Liver (tissue), 9 donors: ENCODE data around the gene MDM2. TPM values are rescaled to one million over a fixed set of nuclear protein-coding genes. Genes with fewer than 3 reads are reported as not detected.

Experiments
- DNase-seq: peaks from one replicate; pipeline ENCODE4 v3.0.0-alpha.2; 2017; ENCODE audit warnings: low spot score
- H3K27ac ChIP-seq, 2 donors: one replicate each; pipeline ENCODE4 v1.7.0; 2013; ENCODE audit warnings: inconsistent platforms in 2 of 2, low read length in 2 of 2, control low read depth in 1 of 2, low read depth in 1 of 2, mild to moderate bottlenecking in 1 of 2
- H3K27me3 ChIP-seq, 4 donors: one replicate each; pipeline versions ENCODE4 v1.6.1 to v1.7.0; 2013; ENCODE audit warnings: low read length in 3 of 4, inconsistent platforms in 1 of 4, mild to moderate bottlenecking in 1 of 4, moderate library complexity in 1 of 4; ENCODE audit not compliant: control insufficient read depth in 4 of 4, insufficient read depth in 4 of 4
- H3K36me3 ChIP-seq, 4 donors: one replicate each; pipeline versions ENCODE4 v1.6.1 to v1.7.0; 2013; ENCODE audit warnings: low read length in 3 of 4, mild to moderate bottlenecking in 3 of 4, low read depth in 1 of 4, moderate library complexity in 1 of 4; ENCODE audit not compliant: control insufficient read depth in 4 of 4, insufficient read depth in 3 of 4
- H3K4me1 ChIP-seq, 4 donors: one replicate each; pipeline versions ENCODE4 v1.6.1 to v1.7.0; 2013; ENCODE audit warnings: low read length in 3 of 4, mild to moderate bottlenecking in 3 of 4, moderate library complexity in 1 of 4; ENCODE audit not compliant: control insufficient read depth in 4 of 4, insufficient read depth in 4 of 4
- H3K4me3 ChIP-seq, 3 donors: one replicate each; pipeline versions ENCODE4 v1.6.1 to v1.7.0; 2013; ENCODE audit warnings: low read length in 3 of 3, control low read depth in 1 of 3, low read depth in 1 of 3, mild to moderate bottlenecking in 1 of 3
- H3K9ac ChIP-seq, 2 donors: one replicate each; pipeline ENCODE4 v1.7.0; 2013; ENCODE audit warnings: low read length in 2 of 2, mild to moderate bottlenecking in 2 of 2, moderate library complexity in 2 of 2, control low read depth in 1 of 2, low read depth in 1 of 2
- H3K9me3 ChIP-seq, 4 donors: one replicate each; pipeline versions ENCODE4 v1.6.1 to v1.7.0; 2013; ENCODE audit warnings: low read length in 3 of 4; ENCODE audit not compliant: control insufficient read depth in 4 of 4
- EGR1 ChIP-seq, 2 donors: IDR thresholded peaks; 2 replicates each; pipeline ENCODE4 v1.6.1; 2016 to 2018; ENCODE audit warnings: antibody characterized with exemption in 2 of 2, low read depth in 2 of 2
- FOXA1 ChIP-seq: IDR thresholded peaks from 2 replicates; pipeline ENCODE4 v1.6.1; 2016; ENCODE audit warnings: antibody characterized with exemption
- GABPA ChIP-seq, 2 donors: IDR thresholded peaks in 1 of 2; conservative IDR thresholded peaks in 1 of 2; 2 replicates each; pipeline ENCODE4 v1.6.1; 2016; ENCODE audit warnings: antibody characterized with exemption in 2 of 2, mild to moderate bottlenecking in 1 of 2, moderate library complexity in 1 of 2
- HNF4A ChIP-seq, 2 donors: conservative IDR thresholded peaks; 2 replicates each; pipeline ENCODE4 v1.6.1; 2016; ENCODE audit warnings: antibody characterized with exemption in 2 of 2, mild to moderate bottlenecking in 2 of 2
- HNF4G ChIP-seq: IDR thresholded peaks from 2 replicates; pipeline ENCODE4 v1.6.1; 2016; ENCODE audit warnings: antibody characterized with exemption
- NR2F2 ChIP-seq: IDR thresholded peaks from 2 replicates; pipeline ENCODE4 v1.6.1; 2016; ENCODE audit warnings: antibody characterized with exemption
- REST ChIP-seq: IDR thresholded peaks from 2 replicates; pipeline ENCODE4 v1.6.1; 2016; ENCODE audit warnings: antibody characterized with exemption, mild to moderate bottlenecking
- RXRA ChIP-seq, 2 donors: IDR thresholded peaks; 2 replicates each; pipeline ENCODE4 v1.6.1; 2017 to 2018; ENCODE audit warnings: antibody characterized with exemption in 2 of 2, mild to moderate bottlenecking in 1 of 2
- SP1 ChIP-seq: IDR thresholded peaks from 2 replicates; pipeline ENCODE4 v1.6.1; 2018; ENCODE audit warnings: antibody characterized with exemption, mild to moderate bottlenecking
- TAF1 ChIP-seq: conservative IDR thresholded peaks from 2 replicates; pipeline ENCODE4 v1.6.1; 2016; ENCODE audit warnings: antibody characterized with exemption, mild to moderate bottlenecking
- WGBS: extraction: QIAGEN DNeasy Blood & Tissue Kit; methylation state at CpG from one replicate; pipeline ENCODE4 v1.1.7; 2013; 5-methylcytosine and 5-hydroxymethylcytosine counted together
- polyA plus RNA-seq, 2 donors: library from polyadenylated mRNA; stranded (reverse) in 1 of 2; unstranded in 1 of 2; fragments of 200-250 nt in 1 of 2; fragments of >200 nt in 1 of 2; fragmentation: Nextera tagmentation in 1 of 2; extraction: Ambion mirVana in 1 of 2; gene quantifications; one replicate each; pipeline versions ENCODE4 v1.2.1 to v1.2.3, GENCODE V29; 2013 to 2015
- total RNA-seq, 2 donors: library from RNA; depleted of rRNA; stranded (reverse); fragments of >200 nt; gene quantifications; one replicate each; pipeline ENCODE4 v1.2.3, GENCODE V29; 2014
- TF ChIP-seq, protein P1 (sequence below): IDR thresholded peaks from 2 replicates; pipeline ENCODE4 v1.6.1; 2016; ENCODE audit warnings: antibody characterized with exemption
- TF ChIP-seq, protein P2 (sequence below): fragments of 150-350 bp; IDR thresholded peaks from 2 replicates; pipeline ENCODE4 v1.5.1; 2017; ENCODE audit warnings: improper control_type of control experiment, low read depth, low read length; ENCODE audit not compliant: missing input control
- donor health status: healthy.
- donor health status: healthy.
- donor health status: healthy.
- donor health status: healthy.
- donor health status: healthy.

The MDM2 gene
- total and polyA plus RNA-seq, 4 donors, result 10.1 to 69.4 (median 36.9) TPM

DNA sequence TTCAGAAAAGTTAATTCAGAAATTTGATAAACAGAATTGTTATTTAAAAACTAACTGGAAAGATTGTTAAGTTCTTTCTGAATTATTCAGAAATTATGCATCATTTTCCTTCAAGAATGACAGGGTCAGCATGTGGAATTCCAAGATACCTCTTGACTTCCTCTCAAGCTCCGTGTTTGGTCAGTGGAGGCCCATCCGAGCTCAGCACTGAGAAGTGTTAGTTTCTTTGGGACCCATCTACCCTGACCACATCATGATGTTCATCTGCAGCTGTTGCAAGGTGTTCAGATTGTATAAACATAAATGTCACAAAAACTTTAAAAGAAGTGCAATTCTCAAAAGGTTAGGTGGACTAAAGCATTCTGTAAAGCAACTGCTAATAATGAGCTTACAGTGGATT lies 33.7 kb downstream of the MDM2 start (continued):
- no peak for TF ChIP-seq REST
- TF ChIP-seq TAF1, result no peak
- TF ChIP-seq FOXA1, result no peak
- TF ChIP-seq EGR1 (IDR thresholded peaks at IDR 0.05; ENCODE audit: low read depth in 2 of 2), result no peak

GRCh38 chr12:68842123-68842522 lies 34.1 kb downstream of the MDM2 start:
- TF ChIP-seq, protein P1, sequence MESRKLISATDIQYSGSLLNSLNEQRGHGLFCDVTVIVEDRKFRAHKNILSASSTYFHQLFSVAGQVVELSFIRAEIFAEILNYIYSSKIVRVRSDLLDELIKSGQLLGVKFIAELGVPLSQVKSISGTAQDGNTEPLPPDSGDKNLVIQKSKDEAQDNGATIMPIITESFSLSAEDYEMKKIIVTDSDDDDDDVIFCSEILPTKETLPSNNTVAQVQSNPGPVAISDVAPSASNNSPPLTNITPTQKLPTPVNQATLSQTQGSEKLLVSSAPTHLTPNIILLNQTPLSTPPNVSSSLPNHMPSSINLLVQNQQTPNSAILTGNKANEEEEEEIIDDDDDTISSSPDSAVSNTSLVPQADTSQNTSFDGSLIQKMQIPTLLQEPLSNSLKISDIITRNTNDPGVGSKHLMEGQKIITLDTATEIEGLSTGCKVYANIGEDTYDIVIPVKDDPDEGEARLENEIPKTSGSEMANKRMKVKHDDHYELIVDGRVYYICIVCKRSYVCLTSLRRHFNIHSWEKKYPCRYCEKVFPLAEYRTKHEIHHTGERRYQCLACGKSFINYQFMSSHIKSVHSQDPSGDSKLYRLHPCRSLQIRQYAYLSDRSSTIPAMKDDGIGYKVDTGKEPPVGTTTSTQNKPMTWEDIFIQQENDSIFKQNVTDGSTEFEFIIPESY, result no peak
- TF ChIP-seq, protein P2, sequence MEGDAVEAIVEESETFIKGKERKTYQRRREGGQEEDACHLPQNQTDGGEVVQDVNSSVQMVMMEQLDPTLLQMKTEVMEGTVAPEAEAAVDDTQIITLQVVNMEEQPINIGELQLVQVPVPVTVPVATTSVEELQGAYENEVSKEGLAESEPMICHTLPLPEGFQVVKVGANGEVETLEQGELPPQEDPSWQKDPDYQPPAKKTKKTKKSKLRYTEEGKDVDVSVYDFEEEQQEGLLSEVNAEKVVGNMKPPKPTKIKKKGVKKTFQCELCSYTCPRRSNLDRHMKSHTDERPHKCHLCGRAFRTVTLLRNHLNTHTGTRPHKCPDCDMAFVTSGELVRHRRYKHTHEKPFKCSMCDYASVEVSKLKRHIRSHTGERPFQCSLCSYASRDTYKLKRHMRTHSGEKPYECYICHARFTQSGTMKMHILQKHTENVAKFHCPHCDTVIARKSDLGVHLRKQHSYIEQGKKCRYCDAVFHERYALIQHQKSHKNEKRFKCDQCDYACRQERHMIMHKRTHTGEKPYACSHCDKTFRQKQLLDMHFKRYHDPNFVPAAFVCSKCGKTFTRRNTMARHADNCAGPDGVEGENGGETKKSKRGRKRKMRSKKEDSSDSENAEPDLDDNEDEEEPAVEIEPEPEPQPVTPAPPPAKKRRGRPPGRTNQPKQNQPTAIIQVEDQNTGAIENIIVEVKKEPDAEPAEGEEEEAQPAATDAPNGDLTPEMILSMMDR, result no peak
- TF ChIP-seq NR2F2 (no peak), GABPA (IDR thresholded peaks at IDR 0.05 in 1 of 2, conservative IDR thresholded peaks at IDR 0.05 in 1 of 2) (no peak), RXRA (IDR thresholded peaks at IDR 0.05) (no peak), HNF4G (no peak), SP1 (no peak), HNF4A (conservative IDR thresholded peaks at IDR 0.05) (no peak), REST (no peak)
- peaks cover 3 to 35% (median 30%) of the 10 kb centered on the region in 4 donors for H3K36me3 ChIP-seq
- peaks cover 0 to 4% (median 0%) of the 10 kb centered on the region in 4 donors for H3K4me1 ChIP-seq
- 90% methylated on average over 3 of the region's 3 CpGs for WGBS
- no peak overlapping the region for H3K27ac ChIP-seq
- H3K27me3 ChIP-seq, result no peaks in the 10 kb centered on the region
- H3K9me3 ChIP-seq, result no peaks in the 10 kb centered on the region
- DNase-seq, result no peak
- no peak overlapping the region for H3K9ac ChIP-seq
- no peak overlapping the region for H3K4me3 ChIP-seq
